DND-41 (cell line): ENCODE results near the gene BLOC1S6.

Experiments used
- EZH2 ChIP-seq: IDR thresholded peaks from 3 replicates; pipeline ENCODE4 v1.6.1; 2012; ENCODE audit warnings: borderline replicate concordance, low read depth, mild to moderate bottlenecking, moderate library complexity, low read length, inconsistent platforms; ENCODE audit not compliant: severe bottlenecking
- TF ChIP-seq, protein P1 (sequence below): IDR thresholded peaks from 2 replicates; pipeline ENCODE4 v1.5.1; 2012; ENCODE audit warnings: borderline replicate concordance, low read length, moderate library complexity, mild to moderate bottlenecking; ENCODE audit not compliant: poor library complexity, severe bottlenecking; ENCODE audit errors: extremely low read depth

DNA sequence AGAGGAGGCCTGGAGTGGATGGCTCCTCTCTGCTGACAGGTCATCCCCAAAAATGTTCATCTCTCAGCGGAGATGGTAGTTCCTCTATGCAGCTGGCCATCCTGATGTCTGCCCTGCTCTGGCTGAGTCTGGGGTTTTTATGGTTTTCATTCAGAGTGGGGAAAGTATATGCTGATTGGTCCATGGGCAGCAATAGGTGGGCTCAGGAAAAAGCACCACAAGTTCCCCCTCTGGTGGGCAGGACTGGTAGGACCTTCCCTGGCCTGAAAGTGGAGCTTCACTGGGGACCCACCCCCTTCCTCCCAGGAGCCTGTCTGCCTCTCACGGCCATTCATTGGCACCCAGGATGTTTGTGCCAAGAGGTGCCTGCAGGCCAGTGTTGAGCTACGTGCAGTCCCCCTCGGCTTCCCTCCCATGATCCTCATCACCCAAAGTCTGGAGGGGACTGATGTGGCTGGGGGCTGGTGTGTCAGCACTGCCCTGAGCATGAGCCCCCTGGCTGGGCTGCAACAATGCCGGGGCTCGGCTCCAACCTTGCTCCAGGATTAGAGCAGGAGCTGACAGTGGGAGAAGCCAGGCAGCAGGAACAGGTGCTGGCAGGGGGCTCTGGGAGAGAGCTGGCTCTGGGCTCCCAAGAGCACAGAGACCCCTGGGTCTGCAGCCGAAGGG is 13.1 kb upstream of the BLOC1S6 start:
- TF ChIP-seq, protein P1, sequence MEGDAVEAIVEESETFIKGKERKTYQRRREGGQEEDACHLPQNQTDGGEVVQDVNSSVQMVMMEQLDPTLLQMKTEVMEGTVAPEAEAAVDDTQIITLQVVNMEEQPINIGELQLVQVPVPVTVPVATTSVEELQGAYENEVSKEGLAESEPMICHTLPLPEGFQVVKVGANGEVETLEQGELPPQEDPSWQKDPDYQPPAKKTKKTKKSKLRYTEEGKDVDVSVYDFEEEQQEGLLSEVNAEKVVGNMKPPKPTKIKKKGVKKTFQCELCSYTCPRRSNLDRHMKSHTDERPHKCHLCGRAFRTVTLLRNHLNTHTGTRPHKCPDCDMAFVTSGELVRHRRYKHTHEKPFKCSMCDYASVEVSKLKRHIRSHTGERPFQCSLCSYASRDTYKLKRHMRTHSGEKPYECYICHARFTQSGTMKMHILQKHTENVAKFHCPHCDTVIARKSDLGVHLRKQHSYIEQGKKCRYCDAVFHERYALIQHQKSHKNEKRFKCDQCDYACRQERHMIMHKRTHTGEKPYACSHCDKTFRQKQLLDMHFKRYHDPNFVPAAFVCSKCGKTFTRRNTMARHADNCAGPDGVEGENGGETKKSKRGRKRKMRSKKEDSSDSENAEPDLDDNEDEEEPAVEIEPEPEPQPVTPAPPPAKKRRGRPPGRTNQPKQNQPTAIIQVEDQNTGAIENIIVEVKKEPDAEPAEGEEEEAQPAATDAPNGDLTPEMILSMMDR = peak; percentile 32
- no peak for TF ChIP-seq EZH2
